Activated CD4-positive, alpha-beta T cell treated with anti-CD3 and anti-CD28 coated beads for 1 hour (primary cell): Measurements from ENCODE around the gene OR4L1.
"Not testable (repeated sequence)": the region's sequence is repeated elsewhere in the genome, so short reads cannot be mapped to it uniquely, and the experiment has no call there.

Source experiments
- DNase-seq: peaks from one replicate; pipeline ENCODE4 v3.0.0-alpha.2; 2020

The OR4L1 gene, protein sequence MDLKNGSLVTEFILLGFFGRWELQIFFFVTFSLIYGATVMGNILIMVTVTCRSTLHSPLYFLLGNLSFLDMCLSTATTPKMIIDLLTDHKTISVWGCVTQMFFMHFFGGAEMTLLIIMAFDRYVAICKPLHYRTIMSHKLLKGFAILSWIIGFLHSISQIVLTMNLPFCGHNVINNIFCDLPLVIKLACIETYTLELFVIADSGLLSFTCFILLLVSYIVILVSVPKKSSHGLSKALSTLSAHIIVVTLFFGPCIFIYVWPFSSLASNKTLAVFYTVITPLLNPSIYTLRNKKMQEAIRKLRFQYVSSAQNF

DNA sequence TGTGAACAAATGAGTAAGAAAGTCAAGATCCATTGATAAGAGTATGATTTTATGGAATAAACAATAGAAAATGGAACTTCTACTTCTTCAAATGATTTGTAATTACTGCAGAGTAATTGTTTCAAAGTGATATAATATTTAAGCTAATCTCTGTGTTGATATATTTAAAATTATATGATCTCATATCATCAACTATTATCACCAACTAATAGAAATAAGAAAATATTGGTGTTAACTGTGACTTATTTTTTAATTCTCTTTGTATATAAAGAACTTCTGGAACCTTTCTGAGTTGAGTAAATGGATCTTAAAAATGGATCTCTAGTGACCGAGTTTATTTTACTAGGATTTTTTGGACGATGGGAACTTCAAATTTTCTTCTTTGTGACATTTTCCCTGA lies at the start of gene OR4L1:
TSS of gene OR4L1 (plus strand) at position 301 of the 400 bp plus-strand sequence. CDS start at position 301, 0 bp downstream.
- DNase-seq, result no peak

DNA sequence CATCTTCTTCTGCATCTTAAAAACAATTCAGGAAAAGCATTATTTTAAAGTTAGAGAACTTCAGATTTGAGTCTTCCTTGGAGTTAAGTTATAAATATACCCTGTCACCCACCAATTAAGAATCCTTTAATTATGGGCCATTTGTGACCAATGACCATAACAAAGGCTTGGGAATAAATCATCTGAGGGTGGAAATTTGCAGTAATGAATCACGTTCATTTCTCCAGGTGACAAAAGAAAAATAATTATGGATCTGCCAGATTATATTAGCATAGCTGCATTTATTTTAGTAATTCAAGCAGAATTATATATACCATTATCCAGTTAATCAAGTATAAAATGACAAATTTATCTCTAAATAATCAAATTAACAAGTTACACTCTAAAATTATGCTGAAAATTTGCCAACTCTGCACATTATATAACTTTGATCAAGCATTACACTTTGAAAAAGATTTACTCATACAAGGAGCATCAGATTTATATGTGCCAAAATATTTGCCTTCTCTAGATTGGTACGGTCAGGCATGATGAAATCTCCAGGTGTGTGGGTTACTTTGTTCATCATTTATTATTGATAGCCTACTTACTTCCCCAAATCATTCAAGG lies 40.5 kb upstream of the OR4L1 start, which contains the start of gene OR4K14:
TSS of gene OR4K14 (minus strand) at position 51 of the 609 bp plus-strand sequence. CDS start 4,114 bp downstream, outside the sequence.
- DNase-seq, result no peak

DNA sequence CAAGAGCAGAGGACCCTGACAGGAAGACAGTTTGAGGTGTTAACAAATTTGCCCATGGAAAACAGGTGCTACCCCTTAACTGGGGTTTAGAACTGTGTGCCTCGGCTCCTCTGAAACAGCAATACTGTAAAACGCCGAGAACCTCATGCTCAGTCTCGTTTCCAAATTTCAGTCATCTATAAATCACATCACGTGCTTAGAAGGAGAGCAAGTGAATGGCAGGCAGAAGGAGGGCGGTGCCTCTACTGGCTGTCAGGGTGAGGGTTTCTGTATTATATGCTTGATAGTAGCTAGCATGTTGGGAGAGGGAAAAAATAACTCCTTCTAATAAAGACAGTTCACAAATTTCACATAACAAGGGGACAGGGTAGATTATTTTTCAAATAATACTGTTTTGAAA lies 28.8 kb upstream of the OR4L1 start:
- DNase-seq, result no peak

DNA sequence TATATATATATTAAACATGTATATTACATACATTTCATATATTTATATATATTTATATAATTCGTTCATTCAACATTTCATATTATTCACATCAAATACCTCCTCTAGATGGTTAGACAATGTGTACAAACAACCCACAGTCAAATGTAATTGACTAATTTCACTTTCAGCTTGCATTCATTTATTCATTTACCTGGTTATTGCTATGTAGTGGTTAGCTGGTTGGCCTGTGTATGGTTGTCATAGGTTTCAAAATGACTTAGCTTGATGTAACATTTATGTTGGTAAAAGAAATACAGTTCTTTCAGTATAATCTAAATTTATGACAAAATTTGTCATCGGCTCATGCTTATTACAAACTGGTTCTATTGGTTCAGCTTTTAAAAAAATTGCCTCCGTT lies 24.4 kb upstream of the OR4L1 start:
- DNase-seq, result no peak

DNA sequence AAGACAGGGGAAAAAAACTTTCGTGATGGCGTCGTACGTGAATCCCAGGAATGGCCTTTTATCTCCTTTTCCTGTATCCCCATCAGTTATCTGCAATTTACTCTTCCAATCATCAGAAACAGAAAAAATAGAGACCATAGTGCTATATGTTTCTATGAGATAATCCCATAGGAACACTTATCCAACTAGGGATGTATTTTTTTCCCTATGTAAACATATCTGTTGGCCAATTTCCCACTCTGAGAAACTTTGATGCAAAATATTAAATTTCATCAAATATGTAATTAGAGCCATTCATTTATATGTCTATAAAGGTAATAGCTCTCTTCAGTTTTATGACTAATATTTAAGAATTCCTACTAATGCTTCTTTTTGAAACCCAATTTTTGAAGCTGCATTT lies 23.9 kb upstream of the OR4L1 start, which contains the start of gene OR4K13:
TSS of gene OR4K13 (minus strand) at position 101 of the 400 bp plus-strand sequence. CDS start 1,280 bp downstream, outside the sequence.
- no peak for DNase-seq

DNA sequence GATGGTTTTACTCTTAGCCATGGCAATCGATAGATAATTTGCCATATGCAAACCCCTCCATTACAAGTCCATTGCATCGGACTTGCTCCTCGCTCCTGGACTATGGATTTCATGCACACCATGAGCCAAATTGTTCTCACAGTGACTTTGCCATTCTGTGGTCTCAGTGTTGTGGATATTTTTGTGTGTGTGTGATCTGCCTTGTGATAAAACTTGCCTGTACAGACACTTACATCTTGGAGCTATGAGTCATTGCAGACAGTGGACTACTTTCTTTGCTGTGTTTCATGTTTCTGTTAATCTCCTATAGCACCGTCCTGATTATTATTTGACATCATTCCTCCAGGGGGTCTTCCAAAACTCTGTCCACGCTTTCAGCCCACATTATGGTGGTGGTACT lies 15.6 kb upstream of the OR4L1 start:
- DNase-seq, result no peak

DNA sequence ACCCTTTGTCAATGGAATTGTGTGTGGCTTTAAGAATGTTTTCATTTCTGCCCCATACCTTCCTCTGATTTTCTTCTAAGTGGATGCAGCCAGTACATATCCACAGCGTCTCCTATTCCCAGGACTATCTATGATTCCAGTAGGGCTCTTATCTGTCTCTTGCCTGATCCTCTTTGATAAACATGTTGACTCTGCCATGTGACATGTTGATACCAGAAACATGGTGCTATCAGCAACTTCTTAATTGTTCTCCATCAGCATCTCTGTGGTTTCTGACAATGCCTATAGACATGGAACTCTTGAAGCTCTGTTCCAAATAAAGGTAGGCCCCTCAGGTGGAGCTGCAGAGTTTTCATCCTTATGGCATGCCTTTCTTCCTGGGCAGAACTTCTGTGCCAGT lies 11.6 kb upstream of the OR4L1 start:
- no peak for DNase-seq

DNA sequence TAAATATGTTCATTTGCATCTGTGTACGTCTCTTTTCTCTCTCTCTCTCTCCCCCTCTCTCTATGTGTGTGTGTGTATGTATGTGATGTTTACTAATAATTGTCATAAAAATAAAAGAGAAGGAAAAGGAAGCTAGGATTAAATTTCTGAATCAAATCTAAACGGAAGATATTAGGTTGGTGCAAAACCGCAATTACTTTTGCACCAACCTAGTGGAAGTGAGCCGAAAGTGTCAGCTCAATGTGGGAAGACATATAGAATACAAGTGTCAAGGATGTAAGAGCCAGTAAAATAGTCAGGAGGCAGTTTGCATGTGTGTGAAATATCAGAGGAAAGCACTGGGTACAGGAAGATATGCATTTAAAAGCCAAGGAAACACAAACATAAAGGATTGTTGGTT lies 32.2 kb downstream of the OR4L1 start:
- DNase-seq, result no peak

DNA sequence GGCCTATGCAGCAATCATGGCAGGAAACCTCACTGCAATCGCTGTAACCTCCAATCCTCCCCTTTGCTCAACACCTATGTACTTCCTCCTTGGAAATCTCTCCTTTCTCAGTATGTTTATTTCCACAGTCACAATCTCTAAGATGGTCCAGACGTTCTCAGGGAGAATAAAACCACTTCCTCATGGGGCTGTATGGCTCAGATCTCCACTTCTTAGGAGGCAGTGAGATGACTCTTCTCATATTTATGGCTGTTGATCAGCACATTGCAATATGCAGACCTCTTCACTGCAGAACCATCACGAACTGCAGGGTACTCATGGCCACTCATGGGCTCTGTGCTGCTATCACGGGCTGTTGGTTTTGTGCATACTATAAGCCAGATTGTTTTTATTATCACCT lies 33.6 kb downstream of the OR4L1 start:
- DNase-seq, result no peak

DNA sequence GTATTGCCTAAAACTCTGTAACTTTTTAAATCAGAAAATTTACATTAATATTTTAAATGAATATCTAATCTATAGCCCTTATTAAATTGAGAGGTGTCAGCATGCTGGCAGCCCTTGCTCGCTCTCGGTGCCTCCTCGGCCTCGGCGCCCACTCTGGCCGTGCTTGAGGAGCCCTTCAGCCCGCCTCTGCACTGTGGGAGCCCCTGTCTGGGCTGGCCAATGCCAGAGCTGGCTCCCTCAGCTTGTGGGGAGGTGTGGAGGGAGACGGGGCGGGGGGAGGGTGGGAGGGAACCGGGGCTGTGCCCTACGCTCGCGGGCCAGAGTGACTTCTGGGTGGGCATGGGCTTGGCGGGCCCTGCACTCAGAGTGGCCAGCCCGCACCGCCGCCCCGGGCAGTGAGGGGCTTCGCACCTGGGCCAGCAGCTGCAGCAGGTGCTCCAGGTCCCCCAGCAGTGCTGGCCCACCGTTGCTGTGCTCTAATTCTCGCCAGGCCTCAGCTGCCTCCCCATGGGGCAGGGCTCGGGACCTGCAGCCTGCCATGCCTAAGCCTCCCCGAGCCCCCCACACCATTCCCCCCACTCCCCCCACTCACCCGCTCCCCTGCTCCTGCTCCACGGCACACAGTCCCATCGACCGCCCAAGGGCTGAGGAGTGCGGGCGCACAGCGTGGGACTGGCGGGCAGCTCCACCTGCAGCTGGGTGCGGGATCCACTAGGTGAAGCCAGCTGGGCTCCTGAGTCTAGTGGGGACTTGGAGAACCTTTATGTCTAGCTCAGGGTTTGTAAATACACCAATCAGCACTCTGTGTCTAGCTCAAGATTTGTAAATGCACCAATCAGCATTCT lies 39.3 kb downstream of the OR4L1 start:
- not testable (repeated sequence) for DNase-seq

DNA sequence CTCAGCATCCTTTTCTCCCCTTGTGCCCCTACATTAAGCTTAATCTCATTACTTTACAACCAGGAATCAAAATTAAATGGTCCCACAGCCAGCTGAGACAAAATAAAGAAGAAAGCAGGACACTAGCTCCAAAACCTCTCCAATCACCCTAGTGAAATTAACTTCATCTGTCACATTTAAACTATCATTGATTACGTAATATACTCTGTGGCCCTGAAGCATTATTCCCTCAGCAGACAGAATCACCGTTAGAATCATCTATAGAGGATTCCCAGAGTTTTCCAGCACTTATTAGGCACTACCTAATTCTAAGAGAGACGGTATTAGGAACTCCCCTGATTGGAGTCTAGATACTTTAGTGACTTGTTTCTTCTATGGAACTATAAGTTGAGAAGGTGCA lies 50.6 kb downstream of the OR4L1 start, which contains the start of gene OR4K17:
TSS of gene OR4K17 (plus strand) at position 302 of the 400 bp plus-strand sequence. CDS start 6,761 bp downstream, outside the sequence.
- DNase-seq, result no peak
